Parathyroid adenoma (tissue), 2 donors: ENCODE measurements around the gene KIRREL3.

ENCODE experiments used
- H2AFZ ChIP-seq: fragments of 300-600 bp; sonication (generic); one replicate; pipeline ENCODE4 v1.7.0; 2017; ENCODE audit warnings: antibody characterized with exemption, mild to moderate bottlenecking
- H3K27ac ChIP-seq: fragments of 300-600 bp; sonication (generic); one replicate; pipeline ENCODE4 v1.7.0; 2017
- H3K27me3 ChIP-seq: fragments of 300-600 bp; sonication (generic); one replicate; pipeline ENCODE4 v1.7.0; 2017; ENCODE audit warnings: low read length; ENCODE audit not compliant: control insufficient read depth, insufficient read depth
- H3K36me3 ChIP-seq: fragments of 300-600 bp; sonication (generic); one replicate; pipeline ENCODE4 v1.7.0; 2017; ENCODE audit warnings: low read length; ENCODE audit not compliant: control insufficient read depth, insufficient read depth
- H3K4me1 ChIP-seq: fragments of 300-600 bp; sonication (generic); one replicate; pipeline ENCODE4 v1.7.0; 2017; ENCODE audit warnings: control low read depth
- H3K4me2 ChIP-seq: fragments of 300-600 bp; sonication (generic); one replicate; pipeline ENCODE4 v1.7.0; 2017; ENCODE audit warnings: low read length
- H3K4me3 ChIP-seq: fragments of 300-600 bp; sonication (generic); one replicate; pipeline ENCODE4 v1.7.0; 2017; ENCODE audit warnings: low read depth, low read length
- H3K79me2 ChIP-seq: fragments of 300-600 bp; sonication (generic); one replicate; pipeline ENCODE4 v1.7.0; 2017; ENCODE audit warnings: control low read depth
- H3K9ac ChIP-seq: fragments of 300-600 bp; sonication (generic); one replicate; pipeline ENCODE4 v1.7.0; 2017; ENCODE audit warnings: mild to moderate bottlenecking
- H3K9me3 ChIP-seq: fragments of 300-600 bp; sonication (generic); one replicate; pipeline ENCODE4 v1.7.0; 2017; ENCODE audit warnings: low read length; ENCODE audit not compliant: control insufficient read depth
- TF ChIP-seq, protein P1 (sequence below): fragments of 300-600 bp; sonication (generic); IDR thresholded peaks from one replicate; pipeline ENCODE4 v1.7.0; 2017; ENCODE audit warnings: antibody characterized with exemption, mild to moderate bottlenecking
- donor health status: primary hyperparathyroidism.

The KIRREL3 gene

DNA sequence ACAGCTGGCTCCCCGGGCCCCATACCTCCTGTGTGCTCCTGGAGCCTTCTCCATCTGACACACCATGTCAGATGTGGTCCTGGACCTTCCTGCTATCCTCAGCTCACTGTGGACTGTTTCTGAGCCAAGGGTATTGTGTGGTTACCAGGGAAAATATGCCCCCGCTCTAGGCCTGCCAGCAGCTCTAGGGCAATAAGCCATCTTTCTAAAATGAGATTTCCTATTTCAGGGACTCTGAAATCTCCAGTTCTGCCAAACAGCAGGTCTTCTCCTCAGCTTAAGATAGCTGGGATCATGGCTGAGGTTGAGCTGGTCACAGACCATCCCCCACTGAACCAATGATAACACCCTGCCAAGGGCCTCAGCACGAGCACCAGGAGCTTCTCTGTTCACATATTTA, 417.5 kb downstream of the KIRREL3 start:
- no peak overlapping the region for H3K9ac ChIP-seq
- no peaks in the 10 kb centered on the region for H3K9me3 ChIP-seq
- no peaks in the 10 kb centered on the region for H3K79me2 ChIP-seq
- H3K4me1 ChIP-seq: no peaks in the 10 kb centered on the region
- TF ChIP-seq, protein P1, sequence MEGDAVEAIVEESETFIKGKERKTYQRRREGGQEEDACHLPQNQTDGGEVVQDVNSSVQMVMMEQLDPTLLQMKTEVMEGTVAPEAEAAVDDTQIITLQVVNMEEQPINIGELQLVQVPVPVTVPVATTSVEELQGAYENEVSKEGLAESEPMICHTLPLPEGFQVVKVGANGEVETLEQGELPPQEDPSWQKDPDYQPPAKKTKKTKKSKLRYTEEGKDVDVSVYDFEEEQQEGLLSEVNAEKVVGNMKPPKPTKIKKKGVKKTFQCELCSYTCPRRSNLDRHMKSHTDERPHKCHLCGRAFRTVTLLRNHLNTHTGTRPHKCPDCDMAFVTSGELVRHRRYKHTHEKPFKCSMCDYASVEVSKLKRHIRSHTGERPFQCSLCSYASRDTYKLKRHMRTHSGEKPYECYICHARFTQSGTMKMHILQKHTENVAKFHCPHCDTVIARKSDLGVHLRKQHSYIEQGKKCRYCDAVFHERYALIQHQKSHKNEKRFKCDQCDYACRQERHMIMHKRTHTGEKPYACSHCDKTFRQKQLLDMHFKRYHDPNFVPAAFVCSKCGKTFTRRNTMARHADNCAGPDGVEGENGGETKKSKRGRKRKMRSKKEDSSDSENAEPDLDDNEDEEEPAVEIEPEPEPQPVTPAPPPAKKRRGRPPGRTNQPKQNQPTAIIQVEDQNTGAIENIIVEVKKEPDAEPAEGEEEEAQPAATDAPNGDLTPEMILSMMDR: no peak
- no peaks in the 10 kb centered on the region for H3K27me3 ChIP-seq
- H3K27ac ChIP-seq: no peak overlapping the region
- H3K4me2 ChIP-seq: no peak overlapping the region
- no peak overlapping the region for H2AFZ ChIP-seq
- H3K4me3 ChIP-seq: no peak overlapping the region
- no peaks in the 10 kb centered on the region for H3K36me3 ChIP-seq

GRCh38 chr11:126581871-126582648, 418.5 kb downstream of the KIRREL3 start:
- no peaks in the 10 kb centered on the region for H3K79me2 ChIP-seq
- H3K9me3 ChIP-seq: no peaks in the 10 kb centered on the region
- H3K27ac ChIP-seq: no peak overlapping the region
- TF ChIP-seq, protein P1: no peak
- H3K4me1 ChIP-seq: no peaks in the 10 kb centered on the region
- no peak overlapping the region for H3K9ac ChIP-seq
- H3K27me3 ChIP-seq: no peaks in the 10 kb centered on the region
- no peak overlapping the region for H3K4me2 ChIP-seq
- H3K36me3 ChIP-seq: no peaks in the 10 kb centered on the region
- H2AFZ ChIP-seq: no peak overlapping the region
- no peak overlapping the region for H3K4me3 ChIP-seq

DNA sequence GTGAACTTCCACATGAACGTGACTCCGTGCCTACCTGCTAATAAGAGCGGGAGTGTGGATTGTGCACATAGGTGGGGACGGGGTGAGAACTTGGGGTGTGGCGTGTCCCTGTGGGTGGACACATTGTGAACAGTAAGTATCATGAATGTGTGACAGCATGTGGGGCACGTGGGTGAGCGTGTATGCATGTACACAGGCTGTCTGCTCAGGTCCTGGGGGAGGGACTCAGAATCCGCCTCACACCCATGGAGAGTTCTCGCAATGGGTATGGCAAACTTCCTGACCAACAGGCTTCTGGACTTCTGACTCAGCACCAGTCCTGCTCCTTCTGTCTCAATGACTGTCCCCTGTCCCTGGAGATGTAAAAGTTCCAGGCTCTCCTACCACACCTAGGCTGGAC, 422.1 kb downstream of the KIRREL3 start:
- no peak overlapping the region for H2AFZ ChIP-seq
- no peaks in the 10 kb centered on the region for H3K27me3 ChIP-seq
- no peak overlapping the region for H3K4me3 ChIP-seq
- TF ChIP-seq, protein P1: no peak
- H3K9ac ChIP-seq: no peak overlapping the region
- no peaks in the 10 kb centered on the region for H3K9me3 ChIP-seq
- no peaks in the 10 kb centered on the region for H3K4me1 ChIP-seq
- no peak overlapping the region for H3K4me2 ChIP-seq
- no peak overlapping the region for H3K27ac ChIP-seq
- no peaks in the 10 kb centered on the region for H3K36me3 ChIP-seq
- H3K79me2 ChIP-seq: no peaks in the 10 kb centered on the region

GRCh38 chr11:126578021-126578420, 422.5 kb downstream of the KIRREL3 start:
- H3K4me2 ChIP-seq: no peak overlapping the region
- no peaks in the 10 kb centered on the region for H3K27me3 ChIP-seq
- H3K4me3 ChIP-seq: no peak overlapping the region
- H3K9me3 ChIP-seq: no peaks in the 10 kb centered on the region
- no peak overlapping the region for H2AFZ ChIP-seq
- no peaks in the 10 kb centered on the region for H3K36me3 ChIP-seq
- TF ChIP-seq, protein P1: no peak
- H3K27ac ChIP-seq: no peak overlapping the region
- H3K9ac ChIP-seq: no peak overlapping the region
- no peaks in the 10 kb centered on the region for H3K79me2 ChIP-seq
- H3K4me1 ChIP-seq: no peaks in the 10 kb centered on the region

DNA sequence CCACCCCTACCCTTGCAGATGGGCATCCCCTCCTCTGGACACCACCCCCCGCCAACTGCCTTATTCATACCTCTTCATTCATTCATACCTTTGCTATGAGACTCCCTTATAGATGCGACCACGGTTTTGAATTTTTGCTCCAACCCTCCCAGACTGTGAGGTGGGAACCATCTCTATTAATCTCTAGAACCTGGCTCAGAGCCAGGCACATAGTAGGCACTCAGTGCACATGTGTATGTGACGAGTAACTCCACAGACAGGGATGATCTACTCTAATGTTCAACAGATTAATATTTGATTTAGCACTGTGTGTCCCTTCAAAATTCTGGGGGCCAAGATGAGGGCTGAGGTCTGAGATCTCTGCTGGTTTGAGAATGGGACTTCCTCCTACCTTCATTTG, 424.7 kb downstream of the KIRREL3 start:
- Histone ChIP-seq H3K36me3 (no peaks in the 10 kb centered on the region), H2AFZ (no peak overlapping the region)

More for the DNA sequence above, 424.7 kb downstream of the KIRREL3 start:
- Histone ChIP-seq H3K27ac (no peak overlapping the region), H3K9ac (no peak overlapping the region), H3K4me1 (no peaks in the 10 kb centered on the region), H3K9me3 (no peaks in the 10 kb centered on the region), H3K4me3 (no peak overlapping the region), H3K4me2 (no peak overlapping the region), H3K27me3 (no peaks in the 10 kb centered on the region), H3K79me2 (no peaks in the 10 kb centered on the region)
- TF ChIP-seq, protein P1: no peak
